Measurements from ENCODE around the gene HOXA7.
A peak's percentile ranks its signal among the peaks of the same experiment; 100 is the strongest.

HOXA7 gene

GRCh38 chr7:27143950-27144780 is 12.3 kb downstream of the HOXA7 start (continued):
- peak; percentile 93 for TF ChIP-seq PRDM6 (tag by site-specific recombination; IDR thresholded peaks at IDR 0.05)
- TF ChIP-seq ZBTB44 (tag by site-specific recombination; IDR thresholded peaks at IDR 0.05), result peak; percentile 96
- peak; percentile 59 for TF ChIP-seq ZNF341 (tag by site-specific recombination; IDR thresholded peaks at IDR 0.05; ENCODE audit: low read depth)
- peak; percentile 82 for TF ChIP-seq PATZ1 (tag by site-specific recombination; IDR thresholded peaks at IDR 0.05)
- TF ChIP-seq PRDM10 (tag by site-specific recombination; IDR thresholded peaks at IDR 0.05), result peak; percentile 76
- TF ChIP-seq ZSCAN18 (tag by site-specific recombination; IDR thresholded peaks at IDR 0.05), result no peak
- peak; percentile 7; the same call in 1 of the 2 replicates for TF ChIP-seq SP3 (tag by site-specific recombination; IDR thresholded peaks at IDR 0.05)
- peak; percentile 52 for TF ChIP-seq WT1 (tag by site-specific recombination; IDR thresholded peaks at IDR 0.05)
- peak; percentile 74 for TF ChIP-seq OSR2 (tag by site-specific recombination; IDR thresholded peaks at IDR 0.05)
- TF ChIP-seq ZNF184 (tag by site-specific recombination; IDR thresholded peaks at IDR 0.05), result peak; percentile 13; the same call in 1 of the 2 replicates
- peak; percentile 71 for TF ChIP-seq GFI1B (tag by site-specific recombination; IDR thresholded peaks at IDR 0.05)
- TF ChIP-seq ZNF501 (tag by site-specific recombination; IDR thresholded peaks at IDR 0.05), result 0 out of 2 replicates have a peak, but pooled peaks have one; percentile 35
- TF ChIP-seq ZNF521 (tag by site-specific recombination; IDR thresholded peaks at IDR 0.05), result no peak
- peak; percentile 3; the same call in 1 of the 2 replicates for TF ChIP-seq GLIS1 (tag by site-specific recombination; IDR thresholded peaks at IDR 0.05)
- TF ChIP-seq ZNF639 (tag by site-specific recombination; IDR thresholded peaks at IDR 0.05), result peak; percentile 15; the same call in 1 of the 2 replicates
- no peak for TF ChIP-seq ZNF585B (tag by site-specific recombination; IDR thresholded peaks at IDR 0.05)
- TF ChIP-seq ZNF629 (tag by site-specific recombination; IDR thresholded peaks at IDR 0.05), result peak; percentile 48; the same call in 1 of the 2 replicates
- no peak for TF ChIP-seq SCRT2 (tag by site-specific recombination; IDR thresholded peaks at IDR 0.05)
- 0 out of 2 replicates have a peak, but pooled peaks have one; percentile 19 for TF ChIP-seq ZIC2 (tag by site-specific recombination; IDR thresholded peaks at IDR 0.05)
- TF ChIP-seq ZNF596 (tag by site-specific recombination; IDR thresholded peaks at IDR 0.05), result 0 out of 2 replicates have a peak, but pooled peaks have one; percentile 8
- TF ChIP-seq ZNF692 (tag by site-specific recombination; IDR thresholded peaks at IDR 0.05), result no peak
- TF ChIP-seq ZFHX2 (tag by site-specific recombination; conservative IDR thresholded peaks at IDR 0.05), result 0 out of 2 replicates have a peak, but pooled peaks have one; percentile 4
